H1 (cell line): ENCODE results near the gene RERE.

ENCODE experiments used
- POLR2A ChIP-seq, 2 experiments: IDR thresholded peaks; 1 replicate in 1 of 2; 2 replicates in 1 of 2; pipeline ENCODE4 v1.6.1; 2011; ENCODE audit warnings: low read depth in 2 of 2, low read length in 2 of 2, mild to moderate bottlenecking in 2 of 2; ENCODE audit errors: control extremely low read depth in 1 of 2
- POLR2AphosphoS5 ChIP-seq: IDR thresholded peaks from 2 replicates; pipeline ENCODE4 v1.6.1; 2011; ENCODE audit warnings: low read depth, low read length
- SUZ12 ChIP-seq: fragments of 200-600 bp; sonication (generic); IDR thresholded peaks from 2 replicates; pipeline ENCODE4 v1.6.1; 2012; ENCODE audit warnings: mild to moderate bottlenecking, inconsistent platforms, low read length, moderate library complexity, mixed read lengths
- USF2 ChIP-seq: IDR thresholded peaks from 2 replicates; pipeline ENCODE4 v1.6.1; 2011; ENCODE audit warnings: low read length, improper control_type of control experiment
- TF ChIP-seq, protein P1 (sequence below), 3 experiments: IDR thresholded peaks; 1 replicate in 2 of 3; 2 replicates in 1 of 3; pipeline versions ENCODE4 v1.5.1 to v1.6.1; 2011; ENCODE audit warnings: low read length in 3 of 3, mild to moderate bottlenecking in 3 of 3, inconsistent platforms in 2 of 3, low read depth in 1 of 3, moderate library complexity in 1 of 3; ENCODE audit not compliant: insufficient read depth in 1 of 3; ENCODE audit errors: control extremely low read depth in 1 of 3
- TF ChIP-seq, protein P2 (sequence below): IDR thresholded peaks from 2 replicates; pipeline ENCODE4 v1.6.1; 2012; ENCODE audit warnings: low read length, inconsistent platforms

DNA sequence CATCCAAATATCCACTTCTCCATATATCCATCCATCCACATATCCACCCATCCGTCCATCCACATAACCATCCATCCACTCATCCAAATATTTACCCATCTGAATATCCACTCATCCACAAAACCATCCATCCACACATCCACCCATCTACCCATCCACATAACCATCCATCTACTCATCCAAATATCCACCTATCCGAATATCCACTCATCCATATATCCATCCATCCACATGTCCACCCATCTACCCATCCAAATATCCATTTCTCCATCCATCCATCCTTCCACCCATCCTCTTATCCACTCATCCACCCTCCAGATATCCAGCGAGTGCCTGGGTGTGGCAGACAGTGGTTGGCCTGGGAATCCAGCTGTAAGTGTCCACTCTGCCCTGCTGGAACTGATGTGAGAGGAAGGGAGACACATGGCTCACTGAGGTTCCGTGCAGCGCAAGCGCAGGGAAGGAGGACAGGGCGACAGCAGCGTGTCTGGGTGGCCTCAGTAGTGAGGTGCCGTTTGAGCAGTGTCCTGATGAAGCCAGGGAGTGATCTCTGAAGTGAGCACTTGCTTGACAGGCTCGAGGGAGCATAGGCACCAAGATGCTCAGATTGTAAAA lies 472.4 kb downstream of the RERE start:
- no peak for TF ChIP-seq SUZ12
- no peak for TF ChIP-seq USF2
- no peak for TF ChIP-seq POLR2A (IDR thresholded peaks at IDR 0.05; ENCODE audit: control extremely low read depth in 1 of 2, low read depth in 2 of 2, low read length in 2 of 2)
- TF ChIP-seq, protein P1, sequence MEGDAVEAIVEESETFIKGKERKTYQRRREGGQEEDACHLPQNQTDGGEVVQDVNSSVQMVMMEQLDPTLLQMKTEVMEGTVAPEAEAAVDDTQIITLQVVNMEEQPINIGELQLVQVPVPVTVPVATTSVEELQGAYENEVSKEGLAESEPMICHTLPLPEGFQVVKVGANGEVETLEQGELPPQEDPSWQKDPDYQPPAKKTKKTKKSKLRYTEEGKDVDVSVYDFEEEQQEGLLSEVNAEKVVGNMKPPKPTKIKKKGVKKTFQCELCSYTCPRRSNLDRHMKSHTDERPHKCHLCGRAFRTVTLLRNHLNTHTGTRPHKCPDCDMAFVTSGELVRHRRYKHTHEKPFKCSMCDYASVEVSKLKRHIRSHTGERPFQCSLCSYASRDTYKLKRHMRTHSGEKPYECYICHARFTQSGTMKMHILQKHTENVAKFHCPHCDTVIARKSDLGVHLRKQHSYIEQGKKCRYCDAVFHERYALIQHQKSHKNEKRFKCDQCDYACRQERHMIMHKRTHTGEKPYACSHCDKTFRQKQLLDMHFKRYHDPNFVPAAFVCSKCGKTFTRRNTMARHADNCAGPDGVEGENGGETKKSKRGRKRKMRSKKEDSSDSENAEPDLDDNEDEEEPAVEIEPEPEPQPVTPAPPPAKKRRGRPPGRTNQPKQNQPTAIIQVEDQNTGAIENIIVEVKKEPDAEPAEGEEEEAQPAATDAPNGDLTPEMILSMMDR (IDR thresholded peaks at IDR 0.05; ENCODE audit: control extremely low read depth in 1 of 3, insufficient read depth in 1 of 3, low read depth in 1 of 3, low read length in 3 of 3), result no peak
- no peak for TF ChIP-seq POLR2AphosphoS5
- TF ChIP-seq, protein P2, sequence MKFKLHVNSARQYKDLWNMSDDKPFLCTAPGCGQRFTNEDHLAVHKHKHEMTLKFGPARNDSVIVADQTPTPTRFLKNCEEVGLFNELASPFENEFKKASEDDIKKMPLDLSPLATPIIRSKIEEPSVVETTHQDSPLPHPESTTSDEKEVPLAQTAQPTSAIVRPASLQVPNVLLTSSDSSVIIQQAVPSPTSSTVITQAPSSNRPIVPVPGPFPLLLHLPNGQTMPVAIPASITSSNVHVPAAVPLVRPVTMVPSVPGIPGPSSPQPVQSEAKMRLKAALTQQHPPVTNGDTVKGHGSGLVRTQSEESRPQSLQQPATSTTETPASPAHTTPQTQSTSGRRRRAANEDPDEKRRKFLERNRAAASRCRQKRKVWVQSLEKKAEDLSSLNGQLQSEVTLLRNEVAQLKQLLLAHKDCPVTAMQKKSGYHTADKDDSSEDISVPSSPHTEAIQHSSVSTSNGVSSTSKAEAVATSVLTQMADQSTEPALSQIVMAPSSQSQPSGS, result no peak
